COR-L47 (cell line): ENCODE measurements around the gene HNRNPDL.
"Not testable (repeated sequence)": the region's sequence is repeated elsewhere in the genome, so short reads cannot be mapped to it uniquely, and the experiment has no call there.

ENCODE experiments used
- DNase-seq: peaks from one replicate; lab custom pipeline; 2025; lab: John Stamatoyannopoulos, UW

Gene HNRNPDL

GRCh38 chr4:82430193-82430963 is at the start of gene HNRNPDL, which contains the start of gene ENOPH1:
TSS of gene HNRNPDL (minus strand) at chr4:82430462. CDS start at chr4:82429690, 772 bp downstream.
TSS of gene ENOPH1 (plus strand) at chr4:82430590. CDS start at chr4:82430830, 240 bp downstream.
- DNase-seq = peak; percentile 98

GRCh38 chr4:82479562-82479961 is 49.3 kb upstream of the HNRNPDL start:
- DNase-seq = no peak

- not testable (repeated sequence) for DNase-seq
Measured at GRCh38 chr4:82477469-82477868, 47.2 kb upstream of the HNRNPDL start.

GRCh38 chr4:82475931-82476330 is 45.7 kb upstream of the HNRNPDL start:
- not testable (repeated sequence) for DNase-seq

GRCh38 chr4:82473621-82474164 is 43.4 kb upstream of the HNRNPDL start:
- DNase-seq = no peak

- not testable (repeated sequence) for DNase-seq
Measured at GRCh38 chr4:82473080-82473479, 42.8 kb upstream of the HNRNPDL start.

GRCh38 chr4:82469791-82470345 is 39.6 kb upstream of the HNRNPDL start:
- DNase-seq = no peak

GRCh38 chr4:82467471-82467870 is 37.2 kb upstream of the HNRNPDL start:
- peak; percentile 53 for DNase-seq

GRCh38 chr4:82463221-82463620 is 33.0 kb upstream of the HNRNPDL start:
- DNase-seq = no peak

GRCh38 chr4:82462415-82462831 is 32.2 kb upstream of the HNRNPDL start:
- DNase-seq = peak; percentile 83

- no peak for DNase-seq
Measured at GRCh38 chr4:82461710-82462109, 31.4 kb upstream of the HNRNPDL start.

- DNase-seq = no peak
Measured at GRCh38 chr4:82458729-82459128, 28.5 kb upstream of the HNRNPDL start.

- no peak for DNase-seq
Measured at GRCh38 chr4:82457266-82457665, 27.0 kb upstream of the HNRNPDL start.

GRCh38 chr4:82452026-82452425 is 21.8 kb upstream of the HNRNPDL start:
- DNase-seq = no peak

- no peak for DNase-seq
Measured at GRCh38 chr4:82450966-82451755, 20.9 kb upstream of the HNRNPDL start.

GRCh38 chr4:82447886-82448285 is 17.6 kb upstream of the HNRNPDL start:
- DNase-seq = no peak

GRCh38 chr4:82439088-82439487 is 8.8 kb upstream of the HNRNPDL start:
- no peak for DNase-seq

GRCh38 chr4:82437285-82438005 is 7.2 kb upstream of the HNRNPDL start:
- DNase-seq = no peak

- DNase-seq = no peak
Measured at GRCh38 chr4:82436780-82437179, 6.5 kb upstream of the HNRNPDL start.

- no peak for DNase-seq
Measured at GRCh38 chr4:82436130-82436529, 5.9 kb upstream of the HNRNPDL start.

- DNase-seq = no peak
Measured at GRCh38 chr4:82434949-82435348, 4.7 kb upstream of the HNRNPDL start.

- no peak for DNase-seq
Measured at GRCh38 chr4:82433791-82434190, 3.5 kb upstream of the HNRNPDL start.
